Measurements from ENCODE around the gene TADA2B. TPM values are rescaled to one million over a fixed set of nuclear protein-coding genes. Genes with fewer than 3 reads are reported as not detected.

The TADA2B gene
- polyA plus RNA-seq, 4 donors = 13.5 to 20.8 (median 14.6) TPM

- no peaks in the 10 kb centered on the region for H3K9me3 ChIP-seq (ENCODE audit: control insufficient read depth in 2 of 2, insufficient read depth in 1 of 2, low read depth in 1 of 2, low read length in 1 of 2)
- no peaks in the 10 kb centered on the region for H3K4me1 ChIP-seq (ENCODE audit: control insufficient read depth in 3 of 3, insufficient read depth in 2 of 3, low read depth in 1 of 3, low read length in 2 of 3)
- H3K27me3 ChIP-seq (ENCODE audit: control insufficient read depth in 3 of 3, insufficient read depth in 3 of 3, low read length in 3 of 3) = no peaks in the 10 kb centered on the region
- 92 to 94% (median 94%) methylated on average over 12 to 14 of the region's 14 CpGs for WGBS, 3 donors
- DNase-seq (no peak), FAIRE-seq (no peak)
- peaks cover 0 to 91% (median 23%) of the 10 kb centered on the region in 3 donors for H3K36me3 ChIP-seq (ENCODE audit: control insufficient read depth in 3 of 3, insufficient read depth in 2 of 3, low read depth in 1 of 3, low read length in 3 of 3)
- no peak overlapping the region for H3K27ac ChIP-seq (ENCODE audit: low read depth in 1 of 3, low read length in 2 of 3)
- H3K4me3 ChIP-seq (ENCODE audit: low read depth in 1 of 3, low read length in 3 of 3) = no peak overlapping the region
Measured at GRCh38 chr4:7051905-7052304, 8.7 kb downstream of the TADA2B start.

DNA sequence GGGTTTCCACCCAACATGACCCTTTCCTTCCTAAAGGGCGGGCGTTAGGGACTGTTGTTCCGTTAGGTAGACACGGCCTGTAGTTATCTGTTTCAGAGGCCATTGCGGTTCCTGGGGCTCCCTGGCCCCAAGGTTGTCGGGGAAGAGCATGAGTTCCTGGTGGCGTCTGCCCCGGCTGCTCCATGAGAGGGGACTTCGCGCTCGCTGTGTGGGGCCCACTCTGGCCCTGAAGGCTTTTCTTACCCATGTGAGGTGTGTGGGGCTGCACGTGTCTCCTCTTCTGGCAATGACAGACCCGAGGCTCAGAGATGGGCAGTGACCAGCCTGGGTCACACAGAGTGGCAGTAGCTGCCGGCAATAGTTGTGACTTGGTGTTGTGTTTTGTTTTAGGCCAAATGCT, 9.1 kb downstream of the TADA2B start:
- no peak for FAIRE-seq

DNA sequence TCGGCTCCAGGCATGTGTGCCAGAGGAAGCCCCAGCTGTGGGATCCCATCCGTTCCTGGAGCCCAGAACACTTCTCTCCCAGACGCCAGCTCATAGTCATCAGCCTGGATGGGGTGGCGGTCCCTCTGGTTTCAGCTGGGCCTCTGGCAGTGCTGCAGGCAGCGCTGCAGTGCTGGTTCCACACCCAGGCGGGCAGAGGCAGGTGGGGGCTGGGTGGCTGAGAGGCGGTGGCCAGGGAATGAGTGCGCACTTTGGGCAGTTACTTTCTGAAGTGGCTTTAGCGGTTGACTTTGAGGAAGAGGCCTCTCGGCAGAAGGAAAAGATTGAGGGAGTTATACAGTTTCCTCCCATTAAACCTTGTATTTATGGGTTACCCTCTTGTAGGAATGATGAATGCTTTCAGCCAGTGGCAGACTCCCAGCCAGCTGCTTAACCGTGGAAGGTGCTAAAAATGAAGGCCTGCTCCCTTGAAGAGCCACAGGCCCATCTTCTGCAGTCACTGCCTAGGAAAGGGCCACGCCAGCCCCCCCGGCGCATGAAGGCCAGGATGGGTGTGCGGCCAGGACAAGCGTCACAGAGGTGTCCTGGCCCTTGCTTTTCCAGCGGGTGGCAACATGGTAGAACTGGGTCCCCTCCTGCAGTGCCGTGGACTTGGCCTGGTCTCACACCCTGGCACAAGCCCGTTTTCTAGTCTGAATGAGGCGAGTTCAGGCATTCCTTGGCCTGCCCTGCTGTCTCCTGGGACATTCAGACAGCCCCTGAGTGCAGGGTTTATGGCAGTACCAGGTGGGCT, 9.9 kb downstream of the TADA2B start:
- no peak for FAIRE-seq
- Histone ChIP-seq H3K4me1 (ENCODE audit: control insufficient read depth in 3 of 3, insufficient read depth in 2 of 3, low read depth in 1 of 3, low read length in 2 of 3) (no peaks in the 10 kb centered on the region), H3K4me3 (ENCODE audit: low read depth in 1 of 3, low read length in 3 of 3) (no peak overlapping the region), H3K36me3 (ENCODE audit: control insufficient read depth in 3 of 3, insufficient read depth in 2 of 3, low read depth in 1 of 3, low read length in 3 of 3) (peaks cover 0 to 81% (median 23%) of the 10 kb centered on the region in 3 donors), H3K9me3 (ENCODE audit: control insufficient read depth in 2 of 2, insufficient read depth in 1 of 2, low read depth in 1 of 2, low read length in 1 of 2) (no peaks in the 10 kb centered on the region), H3K27ac (ENCODE audit: low read depth in 1 of 3, low read length in 2 of 3) (no peak overlapping the region), H3K27me3 (ENCODE audit: control insufficient read depth in 3 of 3, insufficient read depth in 3 of 3, low read length in 3 of 3) (no peaks in the 10 kb centered on the region)
- WGBS, 3 donors = 74 to 86% (median 77%) methylated on average over 20 of the region's 20 CpGs
- DNase-seq = no peak

More for the DNA sequence above, 9.1 kb downstream of the TADA2B start:
- Histone ChIP-seq H3K4me3 (ENCODE audit: low read depth in 1 of 3, low read length in 3 of 3) (no peak overlapping the region), H3K9me3 (ENCODE audit: control insufficient read depth in 2 of 2, insufficient read depth in 1 of 2, low read depth in 1 of 2, low read length in 1 of 2) (no peaks in the 10 kb centered on the region), H3K27me3 (ENCODE audit: control insufficient read depth in 3 of 3, insufficient read depth in 3 of 3, low read length in 3 of 3) (no peaks in the 10 kb centered on the region), H3K4me1 (ENCODE audit: control insufficient read depth in 3 of 3, insufficient read depth in 2 of 3, low read depth in 1 of 3, low read length in 2 of 3) (no peaks in the 10 kb centered on the region), H3K36me3 (ENCODE audit: control insufficient read depth in 3 of 3, insufficient read depth in 2 of 3, low read depth in 1 of 3, low read length in 3 of 3) (peaks cover 0 to 89% (median 23%) of the 10 kb centered on the region in 3 donors), H3K27ac (ENCODE audit: low read depth in 1 of 3, low read length in 2 of 3) (no peak overlapping the region)
- no peak for DNase-seq
- WGBS, 3 donors = 84 to 90% (median 90%) methylated on average over 14 of the region's 14 CpGs

DNA sequence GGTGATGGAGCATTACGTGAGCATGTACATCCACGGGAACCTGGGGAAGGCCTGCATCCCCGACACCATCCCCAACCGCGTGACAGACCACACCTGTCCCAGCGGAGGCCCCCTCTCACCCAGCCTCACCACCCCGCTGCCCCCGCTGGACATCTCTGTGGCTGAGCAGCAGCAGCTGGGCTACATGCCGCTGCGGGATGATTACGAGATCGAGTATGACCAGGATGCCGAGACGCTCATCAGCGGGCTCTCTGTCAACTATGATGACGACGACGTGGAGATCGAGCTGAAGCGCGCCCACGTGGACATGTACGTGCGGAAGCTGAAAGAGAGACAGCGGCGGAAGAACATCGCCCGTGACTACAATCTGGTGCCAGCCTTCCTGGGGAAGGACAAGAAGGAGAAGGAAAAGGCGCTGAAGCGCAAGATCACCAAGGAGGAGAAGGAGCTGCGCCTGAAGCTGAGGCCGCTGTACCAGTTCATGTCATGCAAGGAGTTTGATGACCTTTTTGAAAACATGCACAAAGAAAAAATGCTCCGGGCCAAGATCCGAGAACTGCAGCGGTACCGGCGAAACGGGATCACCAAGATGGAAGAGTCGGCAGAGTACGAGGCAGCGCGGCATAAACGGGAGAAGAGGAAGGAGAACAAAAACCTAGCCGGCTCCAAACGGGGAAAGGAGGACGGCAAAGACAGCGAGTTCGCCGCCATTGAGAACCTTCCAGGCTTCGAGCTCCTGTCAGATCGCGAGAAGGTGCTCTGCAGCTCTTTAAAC, 11.1 kb downstream of the TADA2B start:
- Histone ChIP-seq H3K9me3 (ENCODE audit: control insufficient read depth in 2 of 2, insufficient read depth in 1 of 2, low read depth in 1 of 2, low read length in 1 of 2) (no peaks in the 10 kb centered on the region), H3K4me1 (ENCODE audit: control insufficient read depth in 3 of 3, insufficient read depth in 2 of 3, low read depth in 1 of 3, low read length in 2 of 3) (no peaks in the 10 kb centered on the region), H3K4me3 (ENCODE audit: low read depth in 1 of 3, low read length in 3 of 3) (no peak overlapping the region), H3K27ac (ENCODE audit: low read depth in 1 of 3, low read length in 2 of 3) (no peak overlapping the region), H3K27me3 (ENCODE audit: control insufficient read depth in 3 of 3, insufficient read depth in 3 of 3, low read length in 3 of 3) (no peaks in the 10 kb centered on the region), H3K36me3 (ENCODE audit: control insufficient read depth in 3 of 3, insufficient read depth in 2 of 3, low read depth in 1 of 3, low read length in 3 of 3) (peaks cover under 1 to 74% (median 26%) of the 10 kb centered on the region in 3 donors)
- no peak for DNase-seq
- no peak for FAIRE-seq
- WGBS, 3 donors = 96 to 97% (median 96%) methylated on average over 52 of the region's 52 CpGs

- H3K27ac ChIP-seq (ENCODE audit: low read depth in 1 of 3, low read length in 2 of 3) = no peak overlapping the region
- H3K4me3 ChIP-seq (ENCODE audit: low read depth in 1 of 3, low read length in 3 of 3) = no peak overlapping the region
- 91 to 92% (median 92%) methylated on average over 31 of the region's 31 CpGs for WGBS, 3 donors
- H3K27me3 ChIP-seq (ENCODE audit: control insufficient read depth in 3 of 3, insufficient read depth in 3 of 3, low read length in 3 of 3) = no peaks in the 10 kb centered on the region
- DNase-seq (no peak), FAIRE-seq (no peak)
- no peaks in the 10 kb centered on the region for H3K9me3 ChIP-seq (ENCODE audit: control insufficient read depth in 2 of 2, insufficient read depth in 1 of 2, low read depth in 1 of 2, low read length in 1 of 2)
- H3K36me3 ChIP-seq (ENCODE audit: control insufficient read depth in 3 of 3, insufficient read depth in 2 of 3, low read depth in 1 of 3, low read length in 3 of 3) = peaks cover 7 to 71% (median 32%) of the 10 kb centered on the region in 3 donors
- no peaks in the 10 kb centered on the region for H3K4me1 ChIP-seq (ENCODE audit: control insufficient read depth in 3 of 3, insufficient read depth in 2 of 3, low read depth in 1 of 3, low read length in 2 of 3)
Measured at GRCh38 chr4:7055111-7055989, 12.2 kb downstream of the TADA2B start.

- peaks cover 9 to 71% (median 37%) of the 10 kb centered on the region in 3 donors for H3K36me3 ChIP-seq (ENCODE audit: control insufficient read depth in 3 of 3, insufficient read depth in 2 of 3, low read depth in 1 of 3, low read length in 3 of 3)
- H3K9me3 ChIP-seq (ENCODE audit: control insufficient read depth in 2 of 2, insufficient read depth in 1 of 2, low read depth in 1 of 2, low read length in 1 of 2) = no peaks in the 10 kb centered on the region
- no peaks in the 10 kb centered on the region for H3K4me1 ChIP-seq (ENCODE audit: control insufficient read depth in 3 of 3, insufficient read depth in 2 of 3, low read depth in 1 of 3, low read length in 2 of 3)
- H3K27ac ChIP-seq (ENCODE audit: low read depth in 1 of 3, low read length in 2 of 3) = no peak overlapping the region
- H3K4me3 ChIP-seq (ENCODE audit: low read depth in 1 of 3, low read length in 3 of 3) = no peak overlapping the region
- WGBS, 3 donors = 91 to 93% (median 91%) methylated on average over 10 of the region's 10 CpGs
- DNase-seq (no peak), FAIRE-seq (no peak)
- H3K27me3 ChIP-seq (ENCODE audit: control insufficient read depth in 3 of 3, insufficient read depth in 3 of 3, low read length in 3 of 3) = no peaks in the 10 kb centered on the region
Measured at GRCh38 chr4:7055990-7056325, 12.8 kb downstream of the TADA2B start.

DNA sequence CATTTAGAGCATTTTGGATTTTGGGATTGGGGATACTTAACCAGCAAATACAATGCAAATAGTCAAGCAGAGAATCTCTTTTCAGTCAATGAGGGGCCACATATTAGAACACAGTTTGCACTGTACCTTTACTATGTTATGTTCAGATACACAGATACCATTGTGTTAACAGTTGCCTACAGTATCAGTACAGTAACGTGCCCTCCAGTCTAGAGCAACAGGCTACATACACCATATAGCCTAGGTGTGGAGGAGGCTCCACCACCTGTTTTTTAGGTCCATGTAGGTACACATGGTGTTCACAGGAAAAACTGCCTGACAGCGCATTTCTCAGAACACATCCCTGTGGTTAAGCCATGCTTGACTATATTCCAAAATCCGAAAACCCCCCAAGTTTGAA, 15.6 kb downstream of the TADA2B start:
- no peaks in the 10 kb centered on the region for H3K4me1 ChIP-seq (ENCODE audit: control insufficient read depth in 3 of 3, insufficient read depth in 2 of 3, low read depth in 1 of 3, low read length in 2 of 3)
- 94% methylated on average over 3 of the region's 3 CpGs for WGBS, 3 donors
- H3K36me3 ChIP-seq (ENCODE audit: control insufficient read depth in 3 of 3, insufficient read depth in 2 of 3, low read depth in 1 of 3, low read length in 3 of 3) = peaks cover 17 to 67% (median 49%) of the 10 kb centered on the region in 3 donors

GRCh38 chr4:7059662-7060061, 16.5 kb downstream of the TADA2B start:
- no peak for DNase-seq
- no peaks in the 10 kb centered on the region for H3K27me3 ChIP-seq (ENCODE audit: control insufficient read depth in 3 of 3, insufficient read depth in 3 of 3, low read length in 3 of 3)
- WGBS, 3 donors = 79 to 94% (median 85%) methylated on average over 11 of the region's 11 CpGs
- H3K36me3 ChIP-seq (ENCODE audit: control insufficient read depth in 3 of 3, insufficient read depth in 2 of 3, low read depth in 1 of 3, low read length in 3 of 3) = peaks cover 17 to 65% (median 43%) of the 10 kb centered on the region in 3 donors
- H3K27ac ChIP-seq (ENCODE audit: low read depth in 1 of 3, low read length in 2 of 3) = no peak overlapping the region
- FAIRE-seq = no peak
- H3K9me3 ChIP-seq (ENCODE audit: control insufficient read depth in 2 of 2, insufficient read depth in 1 of 2, low read depth in 1 of 2, low read length in 1 of 2) = no peaks in the 10 kb centered on the region
- H3K4me1 ChIP-seq (ENCODE audit: control insufficient read depth in 3 of 3, insufficient read depth in 2 of 3, low read depth in 1 of 3, low read length in 2 of 3) = no peaks in the 10 kb centered on the region
- H3K4me3 ChIP-seq (ENCODE audit: low read depth in 1 of 3, low read length in 3 of 3) = no peak overlapping the region

More for the DNA sequence above, 15.6 kb downstream of the TADA2B start:
- Histone ChIP-seq H3K9me3 (ENCODE audit: control insufficient read depth in 2 of 2, insufficient read depth in 1 of 2, low read depth in 1 of 2, low read length in 1 of 2) (no peaks in the 10 kb centered on the region), H3K27me3 (ENCODE audit: control insufficient read depth in 3 of 3, insufficient read depth in 3 of 3, low read length in 3 of 3) (no peaks in the 10 kb centered on the region), H3K4me3 (ENCODE audit: low read depth in 1 of 3, low read length in 3 of 3) (no peak overlapping the region), H3K27ac (ENCODE audit: low read depth in 1 of 3, low read length in 2 of 3) (no peak overlapping the region)
- DNase-seq (no peak), FAIRE-seq (no peak)
